HepG2 (cell line): Measurements from ENCODE around the gene SOCS3. TPM values are rescaled to one million over a fixed set of nuclear protein-coding genes. Genes with fewer than 3 reads are reported as not detected.

Experiments
- BCL3 ChIP-seq: sonication (generic); formaldehyde crosslinking; IDR thresholded peaks from 2 replicates; pipeline ENCODE4 v1.5.1; 2020; ENCODE audit warnings: mild to moderate bottlenecking, missing genetic modification reagents, moderate library complexity
- ELF3 ChIP-seq: IDR thresholded peaks from 2 replicates; pipeline ENCODE4 v1.6.1; 2016; ENCODE audit warnings: missing genetic modification reagents, missing compliant biosample characterization
- GATA4 ChIP-seq: sonication (generic); IDR thresholded peaks from 2 replicates; pipeline ENCODE4 v1.6.1; 2016; ENCODE audit warnings: antibody characterized with exemption, low read depth, borderline replicate concordance
- GFI1 ChIP-seq: sonication (generic); formaldehyde crosslinking; IDR thresholded peaks from 2 replicates; pipeline ENCODE4 v1.5.0; 2020; ENCODE audit warnings: missing genetic modification reagents, mild to moderate bottlenecking, borderline replicate concordance
- HNF1A ChIP-seq, 2 experiments: sonication (generic) in 1 of 2; formaldehyde crosslinking in 1 of 2; IDR thresholded peaks; 2 replicates each; pipeline versions ENCODE4 v1.4.0 to v1.6.1; 2016 to 2020; ENCODE audit warnings: borderline replicate concordance in 1 of 2, low read depth in 1 of 2, mild to moderate bottlenecking in 1 of 2, missing genetic modification reagents in 1 of 2
- HNF4G ChIP-seq, 2 experiments: sonication (generic) in 1 of 2; formaldehyde crosslinking in 1 of 2; IDR thresholded peaks; 2 replicates each; pipeline versions ENCODE4 v1.4.0 to v1.6.1; 2011 to 2020; ENCODE audit warnings: borderline replicate concordance in 2 of 2, low read depth in 2 of 2, mild to moderate bottlenecking in 2 of 2, low read length in 1 of 2, missing genetic modification reagents in 1 of 2, moderate library complexity in 1 of 2
- RCOR2 ChIP-seq: IDR thresholded peaks from 2 replicates; pipeline ENCODE4 v1.6.1; 2016; ENCODE audit warnings: missing biosample characterization, missing genetic modification reagents
- SATB2 ChIP-seq: sonication (generic); formaldehyde crosslinking; IDR thresholded peaks from 2 replicates; pipeline ENCODE4 v1.5.0; 2020; ENCODE audit warnings: missing genetic modification reagents
- SETDB1 ChIP-seq: sonication (generic); formaldehyde crosslinking; IDR thresholded peaks from 2 replicates; pipeline ENCODE4 v1.5.1; 2020; ENCODE audit warnings: missing genetic modification reagents, mild to moderate bottlenecking, borderline replicate concordance
- SIX4 ChIP-seq: sonication (generic); formaldehyde crosslinking; IDR thresholded peaks from 2 replicates; pipeline ENCODE4 v1.4.0; 2020; ENCODE audit warnings: missing genetic modification reagents
- SRSF1 ChIP-seq: fragments of 200-400 bp; formaldehyde crosslinking; optimal IDR thresholded peaks from 2 replicates; pipeline ENCODE3; 2017; ENCODE audit warnings: mild to moderate bottlenecking, low read depth, low read length, moderate library complexity
- YEATS4 ChIP-seq: sonication (generic); formaldehyde crosslinking; IDR thresholded peaks from 2 replicates; pipeline ENCODE4 v1.4.0; 2020; ENCODE audit warnings: missing genetic modification reagents, borderline replicate concordance
- ZMYM2 ChIP-seq: sonication (generic); formaldehyde crosslinking; IDR thresholded peaks from 2 replicates; pipeline ENCODE4 v1.8.0; 2022; ENCODE audit warnings: mild to moderate bottlenecking, missing genetic modification reagents
- ZNF18 ChIP-seq: sonication (generic); formaldehyde crosslinking; IDR thresholded peaks from 2 replicates; pipeline ENCODE4 v1.8.0; 2022; ENCODE audit warnings: mild to moderate bottlenecking, missing genetic modification reagents; ENCODE audit not compliant: insufficient replicate concordance
- ZNF280D ChIP-seq: sonication (generic); formaldehyde crosslinking; IDR thresholded peaks from 2 replicates; pipeline ENCODE4 v1.5.1; 2020; ENCODE audit warnings: mild to moderate bottlenecking, missing genetic modification reagents
- ZNF329 ChIP-seq: sonication (generic); formaldehyde crosslinking; IDR thresholded peaks from 2 replicates; pipeline ENCODE4 v1.9.0; 2021; ENCODE audit warnings: low read depth, mild to moderate bottlenecking, missing genetic modification reagents
- ZNF670 ChIP-seq: sonication (generic); formaldehyde crosslinking; IDR thresholded peaks from 2 replicates; pipeline ENCODE4 v1.8.0; 2022; ENCODE audit warnings: mild to moderate bottlenecking, missing genetic modification reagents, borderline replicate concordance
- polyA plus RNA-seq, 8 experiments: library from polyadenylated mRNA; depleted of rRNA in 3 of 8; stranded (reverse) in 7 of 8; unstranded in 1 of 8; fragments of >200 nt; fragmentation: Illumina TruSeq in 4 of 8; extraction: Trizol in 4 of 8; gene quantifications; 2 replicates each; pipeline versions ENCODE4 v1.2.1 to v1.2.3, GENCODE V29; 2011 to 2016; ENCODE audit warnings: low read depth in 4 of 8, missing spikeins in 1 of 8, mixed read lengths in 1 of 8; ENCODE audit not compliant: insufficient read depth in 1 of 8
- total RNA-seq, 5 experiments: library from RNA; depleted of rRNA; stranded (reverse); fragments of >200 nt; fragmentation: Illumina TruSeq; extraction: Trizol; gene quantifications; 2 replicates each; pipeline ENCODE4 v1.2.3, GENCODE V29; 2016; ENCODE audit warnings: low read depth in 1 of 5

The SOCS3 gene
- total and polyA plus RNA-seq, 2 of the 13 experiments (the other 11 are each of a cell fraction or from before 2014, with no cell fraction given) = 0.77 to 2.4 TPM

DNA sequence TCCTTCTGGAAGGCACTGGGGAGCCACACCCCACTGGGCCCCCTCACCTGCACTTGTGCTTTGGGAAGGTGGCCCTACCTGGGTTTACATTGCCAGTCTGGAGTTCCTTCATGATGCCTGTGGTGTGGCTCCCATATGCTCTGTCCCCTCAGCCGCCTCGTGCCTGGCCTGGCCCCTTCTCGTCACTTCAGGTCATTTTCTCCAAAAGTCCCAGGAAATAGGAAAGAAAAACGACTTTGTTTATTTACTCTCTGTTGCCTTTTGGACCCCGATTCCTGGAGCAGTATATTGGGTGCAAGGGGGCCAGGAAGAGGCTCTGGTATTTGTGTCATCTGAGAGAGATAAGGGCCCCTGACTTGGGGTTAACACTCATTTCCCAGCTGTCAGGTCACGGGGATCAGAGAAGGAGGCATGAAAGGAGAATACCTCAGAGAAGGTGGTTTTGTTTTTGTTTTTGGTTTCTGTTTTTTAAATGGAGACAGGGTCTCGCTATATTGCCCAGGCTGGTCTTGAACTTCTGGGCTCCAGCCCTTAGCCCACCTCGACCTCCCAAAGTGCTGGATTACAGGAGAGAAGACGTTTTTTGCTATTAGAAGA is 4.7 kb downstream of the SOCS3 start (continued):
- peak; percentile 95 for TF ChIP-seq ELF3 (CRISPR knock-in tag)
- no peak for TF ChIP-seq SETDB1 (CRISPR knock-in tag)
- 0 out of 2 replicates have a peak, but pooled peaks have one; percentile 52 for TF ChIP-seq ZMYM2
- 0 out of 2 replicates have a peak, but pooled peaks have one; percentile 25 for TF ChIP-seq HNF1A (IDR thresholded peaks at IDR 0.05; ENCODE audit: low read depth)
- no peak for TF ChIP-seq HNF1A (CRISPR knock-in tag; IDR thresholded peaks at IDR 0.05; ENCODE audit: borderline replicate concordance)
- no peak for TF ChIP-seq ZNF329 (CRISPR knock-in tag)
- TF ChIP-seq GATA4 = peak; percentile 73; the same call in 1 of the 2 replicates
- 0 out of 2 replicates have a peak, but pooled peaks have one; percentile 25 for TF ChIP-seq RCOR2 (CRISPR knock-in tag)
- TF ChIP-seq YEATS4 = no peak
- 0 out of 2 replicates have a peak, but pooled peaks have one; percentile 19 for TF ChIP-seq HNF4G (IDR thresholded peaks at IDR 0.05; ENCODE audit: borderline replicate concordance, low read depth, low read length)
- no peak; the same call in 1 of the 2 replicates for TF ChIP-seq HNF4G (CRISPR knock-in tag; IDR thresholded peaks at IDR 0.05; ENCODE audit: borderline replicate concordance, low read depth)
- no peak for TF ChIP-seq SIX4 (CRISPR knock-in tag)
- no peak for TF ChIP-seq GFI1 (CRISPR knock-in tag)
- 0 out of 2 replicates have a peak, but pooled peaks have one; percentile 42 for TF ChIP-seq SATB2 (CRISPR knock-in tag)
- TF ChIP-seq BCL3 (CRISPR knock-in tag) = 0 out of 2 replicates have a peak, but pooled peaks have one; percentile 32
- 0 out of 2 replicates have a peak, but pooled peaks have one; percentile 37 for TF ChIP-seq ZNF670 (CRISPR knock-in tag)
- TF ChIP-seq SRSF1 = no peak
- no peak for TF ChIP-seq ZNF280D
- peak; percentile 23 for TF ChIP-seq ZNF18
